Large intestine (tissue), 3 donors: ENCODE results near the gene RSRC1. TPM values are rescaled to one million over a fixed set of nuclear protein-coding genes. Genes with fewer than 3 reads are reported as not detected.

Experiments
- DNase-seq, 2 donors: peaks; one replicate each; pipeline versions ENCODE4 v3.0.0 to v3.0.0-alpha.2; 2013
- H3K27ac ChIP-seq: one replicate; pipeline ENCODE4 v1.5.1; 2013; ENCODE audit warnings: low read length
- H3K27me3 ChIP-seq: 2 replicates; pipeline ENCODE4 v1.6.1; 2013; ENCODE audit warnings: low read length; ENCODE audit not compliant: control insufficient read depth, insufficient read depth
- H3K36me3 ChIP-seq: 2 replicates; pipeline ENCODE4 v1.6.1; 2013; ENCODE audit warnings: low read length; ENCODE audit not compliant: control insufficient read depth, insufficient read depth
- H3K4me1 ChIP-seq: one replicate; pipeline ENCODE4 v1.6.1; 2013; ENCODE audit warnings: low read length; ENCODE audit not compliant: control insufficient read depth, insufficient read depth
- H3K4me3 ChIP-seq: one replicate; pipeline ENCODE4 v1.5.1; 2013; ENCODE audit warnings: low read length
- H3K9me3 ChIP-seq: one replicate; pipeline ENCODE4 v1.6.1; 2013; ENCODE audit warnings: mild to moderate bottlenecking, low read depth, low read length, moderate library complexity; ENCODE audit not compliant: control insufficient read depth
- WGBS: methylation state at CpG from one replicate; pipeline ENCODE4 v1.1.5; 2013; ENCODE audit warnings: low lambda C conversion rate; ENCODE audit not compliant: insufficient coverage; 5-methylcytosine and 5-hydroxymethylcytosine counted together
- polyA plus RNA-seq: library from polyadenylated mRNA; unstranded; fragments of 120-200 nt; gene quantifications from one replicate; pipeline ENCODE4 v1.2.1, GENCODE V29; 2013

Gene RSRC1
- polyA plus RNA-seq, 1 donor, result 22.4 TPM

DNA sequence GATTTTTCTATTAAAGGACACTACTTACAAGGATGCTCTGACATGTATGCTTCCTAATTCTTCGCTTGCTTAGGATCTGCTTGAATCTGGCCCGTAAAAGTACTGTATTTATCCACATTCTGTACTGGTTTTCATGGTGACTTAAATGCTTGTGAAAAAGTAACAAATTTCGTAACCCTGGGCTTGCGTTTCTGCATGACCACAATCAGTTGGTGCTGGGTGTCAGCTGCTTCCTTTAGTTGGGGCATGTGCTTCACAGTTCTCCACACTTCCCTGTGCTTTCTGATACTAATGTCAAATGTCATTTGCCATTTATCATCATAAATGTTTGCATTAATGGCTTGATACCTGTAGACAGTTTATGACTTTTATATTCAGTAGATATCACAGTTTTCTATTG, 242.7 kb downstream of the RSRC1 start:
- Histone ChIP-seq H3K27me3 (no peaks in the 10 kb centered on the region), H3K36me3 (no peaks in the 10 kb centered on the region), H3K4me3 (no peak overlapping the region), H3K4me1 (no peaks in the 10 kb centered on the region), H3K27ac (no peak overlapping the region), H3K9me3 (no peaks in the 10 kb centered on the region)
- no peak for DNase-seq
- WGBS, result no CpG with 5 or more reads among the region's 4 CpGs

GRCh38 chr3:158354713-158355112, 244.8 kb downstream of the RSRC1 start:
- no peaks in the 10 kb centered on the region for H3K27me3 ChIP-seq
- no peak overlapping the region for H3K4me3 ChIP-seq
- H3K4me1 ChIP-seq, result no peaks in the 10 kb centered on the region
- no peaks in the 10 kb centered on the region for H3K36me3 ChIP-seq
- no peak for DNase-seq
- no peak overlapping the region for H3K27ac ChIP-seq
- no peaks in the 10 kb centered on the region for H3K9me3 ChIP-seq
- WGBS, result no CpG with 5 or more reads among the region's 2 CpGs

DNA sequence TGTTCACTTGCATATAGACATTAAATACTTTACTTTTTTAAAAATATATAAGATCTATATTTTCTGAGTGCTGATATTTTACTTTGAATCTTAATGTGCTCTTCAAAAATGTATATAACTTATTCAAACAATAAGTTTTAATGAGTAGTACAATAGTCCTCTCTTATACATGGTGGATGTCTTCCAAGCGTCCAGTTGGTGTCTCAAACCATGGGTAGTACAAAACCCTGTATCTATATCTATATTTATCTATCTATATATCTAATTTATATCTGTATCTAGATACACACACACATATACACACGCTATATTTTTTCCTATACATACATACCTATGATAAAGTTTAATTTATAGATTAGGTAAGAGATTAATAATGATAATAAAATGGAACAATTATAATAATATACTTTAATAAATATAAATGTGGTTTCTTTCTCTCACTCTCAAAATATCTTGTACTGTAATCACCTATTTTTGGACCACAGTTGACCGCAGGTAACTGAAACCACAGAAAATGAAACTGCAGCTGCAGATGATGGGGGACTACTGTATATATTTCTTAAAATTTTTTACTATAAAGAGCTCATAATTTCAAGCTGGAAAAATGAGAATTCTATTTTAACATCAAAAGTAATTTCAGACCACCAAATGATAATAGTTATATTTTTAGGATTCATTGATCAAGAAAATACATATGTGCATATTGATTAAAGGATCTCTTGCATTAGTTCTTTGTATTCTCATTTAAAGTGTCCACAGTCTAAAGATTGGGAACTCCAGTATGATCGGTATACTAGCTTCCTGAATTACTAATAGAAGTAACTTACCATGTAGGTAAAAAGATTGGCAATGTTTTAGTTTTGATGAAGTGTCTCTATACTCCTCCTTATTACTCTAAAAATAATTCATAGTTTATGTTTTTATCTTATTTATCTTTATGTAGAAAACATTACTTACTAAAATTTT, 246.0 kb downstream of the RSRC1 start:
- WGBS, result 100% methylated on average over 2 of the region's 4 CpGs
- no peaks in the 10 kb centered on the region for H3K4me1 ChIP-seq
- H3K4me3 ChIP-seq, result no peak overlapping the region
- DNase-seq, result no peak
- H3K27ac ChIP-seq, result no peak overlapping the region
- H3K9me3 ChIP-seq, result peaks cover 5% of the 10 kb centered on the region
- no peaks in the 10 kb centered on the region for H3K27me3 ChIP-seq
- no peaks in the 10 kb centered on the region for H3K36me3 ChIP-seq

GRCh38 chr3:158359339-158359738, 249.4 kb downstream of the RSRC1 start:
- no peaks in the 10 kb centered on the region for H3K4me1 ChIP-seq
- H3K9me3 ChIP-seq, result peaks cover 5% of the 10 kb centered on the region
- no peak overlapping the region for H3K27ac ChIP-seq
- no peak for DNase-seq
- H3K27me3 ChIP-seq, result no peaks in the 10 kb centered on the region
- no peaks in the 10 kb centered on the region for H3K36me3 ChIP-seq
- no peak overlapping the region for H3K4me3 ChIP-seq
- no CpG with 5 or more reads among the region's 6 CpGs for WGBS

GRCh38 chr3:158360756-158361448, 251.0 kb downstream of the RSRC1 start:
- Histone ChIP-seq H3K4me1 (no peaks in the 10 kb centered on the region), H3K36me3 (no peaks in the 10 kb centered on the region), H3K9me3 (peaks cover 5% of the 10 kb centered on the region), H3K27ac (no peak overlapping the region), H3K4me3 (no peak overlapping the region), H3K27me3 (no peaks in the 10 kb centered on the region)
- DNase-seq, result no peak
- no CpG with 5 or more reads among the region's 11 CpGs for WGBS

GRCh38 chr3:158368271-158368670, 258.4 kb downstream of the RSRC1 start:
- no CpG with 5 or more reads among the region's 2 CpGs for WGBS
- no peak overlapping the region for H3K4me3 ChIP-seq
- no peaks in the 10 kb centered on the region for H3K27me3 ChIP-seq
- no peak for DNase-seq
- H3K9me3 ChIP-seq, result no peaks in the 10 kb centered on the region
- H3K36me3 ChIP-seq, result no peaks in the 10 kb centered on the region
- H3K4me1 ChIP-seq, result no peaks in the 10 kb centered on the region
- no peak overlapping the region for H3K27ac ChIP-seq

DNA sequence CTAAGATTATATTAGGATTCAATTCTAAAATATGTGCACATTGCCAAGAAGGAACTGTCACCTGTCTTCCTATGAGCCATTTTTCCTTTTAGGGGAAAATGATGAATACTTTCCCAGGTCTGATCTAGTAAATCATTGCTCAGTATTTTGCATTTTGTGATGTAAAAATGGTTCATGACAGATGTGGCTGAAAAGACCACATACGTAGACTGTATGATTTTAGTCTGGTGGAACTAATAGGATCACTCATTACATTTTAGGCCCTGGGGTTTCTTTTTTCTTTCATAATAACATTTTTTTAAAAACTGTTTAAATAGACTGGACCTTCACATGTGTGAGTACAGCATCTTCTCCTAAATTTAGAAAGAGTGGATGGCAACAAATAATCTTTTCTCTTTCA, 259.4 kb downstream of the RSRC1 start:
- H3K27ac ChIP-seq, result no peak overlapping the region
- H3K36me3 ChIP-seq, result no peaks in the 10 kb centered on the region
- no peaks in the 10 kb centered on the region for H3K9me3 ChIP-seq
- no peak for DNase-seq
- H3K4me1 ChIP-seq, result no peaks in the 10 kb centered on the region
- no peaks in the 10 kb centered on the region for H3K27me3 ChIP-seq
- WGBS, result no CpG with 5 or more reads among the region's 1 CpG
- no peak overlapping the region for H3K4me3 ChIP-seq

- H3K27me3 ChIP-seq, result no peaks in the 10 kb centered on the region
- 82% methylated on average over 3 of the region's 4 CpGs for WGBS
- H3K4me3 ChIP-seq, result no peak overlapping the region
- no peaks in the 10 kb centered on the region for H3K4me1 ChIP-seq
- no peaks in the 10 kb centered on the region for H3K9me3 ChIP-seq
- no peak for DNase-seq
- no peaks in the 10 kb centered on the region for H3K36me3 ChIP-seq
- no peak overlapping the region for H3K27ac ChIP-seq
These were observed 269.6 kb downstream of the RSRC1 start for GRCh38 chr3:158379517-158379916.

DNA sequence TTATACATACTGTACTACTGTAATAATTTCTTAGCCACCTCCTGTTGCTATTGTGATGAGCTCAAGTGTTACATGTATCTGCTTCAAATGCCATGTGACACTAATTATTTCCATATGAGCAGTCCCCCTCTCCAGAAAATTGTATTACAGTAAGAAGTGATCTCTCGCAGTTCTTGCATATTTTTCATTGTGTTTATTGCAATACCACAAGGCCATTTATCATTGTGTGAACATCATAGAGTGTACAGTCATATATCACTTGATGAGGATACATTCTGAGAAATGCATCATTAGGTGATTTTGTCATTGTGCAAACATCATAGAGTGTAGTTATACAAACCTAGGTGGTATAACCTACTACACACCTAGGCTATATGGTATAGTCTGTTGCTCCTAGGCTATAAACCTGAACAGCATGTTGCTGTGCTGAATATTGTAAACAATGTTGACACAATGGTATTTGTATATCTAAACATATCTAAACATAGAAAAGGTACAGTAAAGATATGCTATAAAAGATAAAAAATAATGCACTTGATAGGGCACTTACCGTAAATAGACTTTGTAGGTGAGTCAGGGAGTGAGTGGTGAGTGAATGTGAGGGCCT, 271.5 kb downstream of the RSRC1 start:
- no peaks in the 10 kb centered on the region for H3K9me3 ChIP-seq
- H3K4me1 ChIP-seq, result no peaks in the 10 kb centered on the region
- no peak overlapping the region for H3K4me3 ChIP-seq
- H3K36me3 ChIP-seq, result no peaks in the 10 kb centered on the region
- no peaks in the 10 kb centered on the region for H3K27me3 ChIP-seq
- H3K27ac ChIP-seq, result no peak overlapping the region
- 100% methylated on average over 1 of the region's 2 CpGs for whole genome bisulfite sequencing
- DNase-seq, result no peak

- WGBS, result no CpG with 5 or more reads among the region's 2 CpGs
- H3K27ac ChIP-seq, result no peak overlapping the region
- H3K36me3 ChIP-seq, result no peaks in the 10 kb centered on the region
- no peaks in the 10 kb centered on the region for H3K4me1 ChIP-seq
- H3K9me3 ChIP-seq, result no peaks in the 10 kb centered on the region
- H3K27me3 ChIP-seq, result no peaks in the 10 kb centered on the region
- H3K4me3 ChIP-seq, result no peak overlapping the region
- no peak for DNase-seq
These were observed 272.6 kb downstream of the RSRC1 start for GRCh38 chr3:158382479-158382878.
